ENCODE data around the gene KIF7.
"Not testable (repeated sequence)": the region's sequence is repeated elsewhere in the genome, so short reads cannot be mapped to it uniquely, and the experiment has no call there.

Gene KIF7

GRCh38 chr15:89654847-89655805, at the start of gene KIF7:
TSS of gene KIF7 (minus strand) at chr15:89655467. CDS start at chr15:89652930, 2,537 bp downstream.
- DNase-seq, result no peak

DNA sequence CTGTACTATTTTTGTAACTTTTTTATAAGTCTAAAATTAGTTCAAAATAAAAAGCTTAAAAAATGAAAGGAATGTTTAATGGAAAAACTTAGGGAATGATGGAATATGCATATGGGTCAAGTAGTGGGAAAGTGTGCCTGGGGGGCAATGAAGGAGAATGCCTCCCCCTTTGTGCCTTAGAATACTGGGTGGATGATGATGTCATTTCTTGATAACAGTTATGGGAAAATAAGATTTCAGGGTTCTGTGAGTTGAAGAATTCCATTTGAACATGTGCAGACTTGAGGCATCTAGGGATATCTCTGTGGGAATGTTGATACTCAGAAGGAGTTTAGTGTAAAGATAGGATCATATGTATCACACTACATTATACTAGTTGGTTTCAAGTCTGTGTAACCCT, 49.1 kb upstream of the KIF7 start:
- no peak for DNase-seq

- no peak for DNase-seq
These were observed 39.9 kb upstream of the KIF7 start for GRCh38 chr15:89695198-89695597.

DNA sequence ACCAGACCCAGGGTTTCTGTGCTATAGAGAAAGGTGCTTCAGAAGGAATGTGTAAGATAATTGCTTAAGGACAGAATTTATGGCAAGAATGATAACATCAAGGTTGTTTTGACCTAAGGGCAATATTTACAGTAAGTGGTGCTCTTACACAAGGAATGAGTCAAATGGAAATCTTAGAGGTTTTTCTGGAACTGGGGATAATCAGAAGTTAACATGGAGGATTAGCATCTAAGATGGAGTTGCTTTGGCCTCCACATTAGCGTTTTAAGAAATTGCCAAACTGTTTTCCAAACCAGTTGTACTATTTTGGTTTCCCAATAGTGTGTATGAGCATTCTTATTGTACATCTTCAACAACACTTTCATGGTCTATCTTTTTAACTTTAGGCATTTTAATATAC, 38.4 kb upstream of the KIF7 start:
- DNase-seq, result no peak

DNA sequence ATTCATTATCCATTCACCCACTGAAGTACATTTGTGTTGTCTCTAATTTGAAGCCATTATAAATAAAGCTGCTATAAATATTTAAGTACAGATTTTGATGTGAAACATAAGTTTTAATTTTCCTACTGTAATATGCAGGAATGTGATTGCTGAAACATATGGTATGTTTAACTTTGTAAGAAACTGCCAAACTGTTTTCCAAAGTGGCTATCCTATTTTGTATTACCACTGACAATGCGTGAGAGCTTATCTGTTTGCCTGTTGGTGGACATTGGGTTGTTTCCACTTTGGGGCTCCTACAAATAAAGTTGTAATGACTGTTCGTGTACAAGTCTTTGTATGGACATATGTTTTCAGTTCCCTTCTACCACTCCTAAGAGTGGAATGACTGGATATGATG, 37.8 kb upstream of the KIF7 start:
- DNase-seq, result no peak

- peak; percentile 69 for DNase-seq
These were observed 35.3 kb upstream of the KIF7 start, which contains the start of the genes PEX11A and WDR93 for GRCh38 chr15:89690276-89691218. TSS of gene PEX11A (minus strand) at chr15:89690754. CDS start at chr15:89690632, 122 bp downstream. TSS of gene WDR93 (plus strand) at chr15:89690811. CDS start at chr15:89701747, 10,936 bp downstream.

GRCh38 chr15:89689930-89690275, 34.6 kb upstream of the KIF7 start:
- not testable (repeated sequence) for DNase-seq

GRCh38 chr15:89686522-89686921, 31.3 kb upstream of the KIF7 start:
- DNase-seq, result no peak

GRCh38 chr15:89685995-89686394, 30.7 kb upstream of the KIF7 start:
- DNase-seq, result no peak

GRCh38 chr15:89681146-89681545, 25.9 kb upstream of the KIF7 start:
- no peak for DNase-seq

GRCh38 chr15:89680282-89680873, 25.1 kb upstream of the KIF7 start:
- no peak for DNase-seq

DNA sequence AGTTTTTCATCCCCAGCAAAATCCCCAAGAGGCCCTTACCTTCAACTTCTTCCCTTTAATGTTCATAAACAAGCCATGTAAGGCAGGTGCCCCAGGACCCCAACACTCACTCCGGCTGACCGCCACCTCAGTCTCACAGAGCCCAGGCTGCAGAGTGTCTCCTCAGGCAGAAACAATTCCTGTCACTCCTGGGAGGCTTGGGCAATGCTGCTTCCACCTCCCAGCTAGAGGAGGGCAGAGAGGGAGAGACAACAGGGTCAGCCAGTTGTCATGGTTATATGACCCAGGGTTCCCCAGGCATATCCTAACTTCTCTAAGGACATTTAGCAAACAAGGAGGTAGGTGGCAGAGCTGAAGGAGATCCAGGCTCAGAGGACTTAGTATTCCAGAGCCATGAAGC, 23.9 kb upstream of the KIF7 start, which contains the start of gene PLIN1:
TSS of gene PLIN1 (minus strand) at position 156 of the 400 bp plus-strand sequence. CDS start 1,878 bp downstream, outside the sequence.
- DNase-seq, result no peak

GRCh38 chr15:89677381-89677780, 22.1 kb upstream of the KIF7 start:
- DNase-seq, result no peak

DNA sequence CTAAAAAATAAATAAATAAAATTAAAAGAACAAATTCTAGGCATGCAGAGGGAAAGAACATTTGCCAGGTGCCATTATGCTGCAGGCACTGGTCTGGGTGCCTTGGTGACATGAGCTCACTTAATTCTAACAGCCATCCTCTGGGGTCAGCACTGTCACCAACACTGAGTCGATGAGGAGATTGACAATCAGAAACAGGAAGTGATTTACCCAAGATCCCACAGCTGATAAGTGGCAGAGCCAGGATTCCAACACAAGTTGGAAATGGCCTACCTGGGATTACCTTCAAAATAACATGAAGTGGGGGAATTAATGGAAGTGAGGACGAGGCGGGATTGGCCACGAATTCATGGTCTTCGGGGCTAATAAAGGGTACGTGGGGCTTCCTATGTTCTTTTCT, 20.3 kb upstream of the KIF7 start:
- no peak for DNase-seq

DNA sequence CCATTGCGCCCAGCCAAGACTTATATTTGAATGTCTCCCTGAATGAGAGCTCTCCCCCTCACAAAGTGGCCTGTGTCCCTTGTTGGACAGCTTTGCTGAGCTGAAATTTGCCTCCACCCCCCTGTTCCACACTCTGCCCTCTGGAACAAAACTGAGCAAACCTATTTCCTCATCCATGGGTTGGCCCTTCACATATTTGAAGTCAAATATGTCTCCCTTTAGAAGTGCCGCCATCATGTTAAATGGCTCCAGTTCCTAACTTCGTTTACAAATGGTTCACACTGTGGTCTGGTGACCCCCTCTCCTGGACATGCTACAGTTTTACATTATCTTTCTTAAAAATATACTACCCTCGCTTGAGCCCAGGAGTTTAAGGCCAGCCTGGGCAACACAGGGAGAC, 19.3 kb upstream of the KIF7 start:
- no peak for DNase-seq

DNA sequence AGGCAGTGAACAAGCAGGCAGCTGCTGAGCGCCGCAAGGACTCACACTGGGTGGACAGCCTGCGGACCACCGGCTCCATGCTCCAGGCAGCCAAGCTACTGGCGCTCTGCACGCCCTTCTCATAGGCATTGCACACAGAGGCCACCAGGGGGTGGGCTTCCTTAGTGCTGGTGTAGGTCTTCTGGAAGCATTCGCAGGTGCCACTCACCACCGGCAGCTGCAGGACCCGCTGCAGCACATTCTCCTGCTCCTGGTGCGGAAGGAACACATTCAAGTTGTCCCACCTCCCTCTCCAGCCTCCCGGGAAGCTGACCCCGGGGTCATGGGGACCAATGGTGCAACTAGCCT, 17.9 kb upstream of the KIF7 start:
- DNase-seq, result no peak

DNA sequence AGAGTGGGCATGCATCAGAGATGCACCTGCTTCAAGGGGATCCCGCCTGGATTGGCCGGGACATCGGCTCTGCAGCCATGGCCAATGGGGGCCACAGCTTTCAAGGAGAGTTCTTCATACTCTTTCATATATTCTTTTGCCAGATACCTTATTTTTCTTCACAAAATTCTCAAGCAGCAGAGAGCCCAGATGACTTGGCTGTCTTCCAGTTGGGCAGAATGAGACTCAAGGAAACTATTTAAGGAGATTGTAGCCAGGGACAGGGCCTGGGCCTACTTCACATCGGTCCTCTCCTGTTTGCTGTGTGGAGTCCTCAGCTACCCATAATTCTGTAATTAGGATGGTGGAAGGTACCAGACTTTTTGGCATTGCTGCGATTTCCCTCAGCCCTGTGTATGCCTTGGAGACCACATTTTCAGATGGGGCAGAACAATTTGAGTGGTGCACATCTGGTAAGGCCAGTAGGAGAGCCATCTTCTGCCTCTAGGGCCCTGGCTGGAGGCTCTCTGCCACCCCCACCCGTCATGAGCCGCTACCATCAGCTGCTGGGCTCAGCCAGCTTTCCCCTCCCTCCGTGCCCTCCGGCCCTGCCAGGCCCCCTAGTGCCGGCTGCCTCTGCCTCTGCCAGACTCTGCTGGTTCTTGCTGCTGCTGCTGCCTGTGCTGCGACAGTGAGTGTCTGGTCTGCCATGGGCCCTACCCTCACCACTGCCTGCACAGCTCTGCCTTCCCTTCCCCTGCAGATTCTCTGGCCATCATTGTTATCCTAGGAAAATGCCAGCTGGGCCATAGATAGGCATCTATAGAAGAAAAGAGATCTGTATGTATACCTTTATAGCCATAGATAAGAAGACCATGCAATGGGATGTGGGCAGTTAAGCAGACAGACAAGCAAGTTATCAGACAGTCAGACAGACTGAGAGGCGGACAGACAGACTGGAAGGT, 17.2 kb upstream of the KIF7 start:
- no peak for DNase-seq

DNA sequence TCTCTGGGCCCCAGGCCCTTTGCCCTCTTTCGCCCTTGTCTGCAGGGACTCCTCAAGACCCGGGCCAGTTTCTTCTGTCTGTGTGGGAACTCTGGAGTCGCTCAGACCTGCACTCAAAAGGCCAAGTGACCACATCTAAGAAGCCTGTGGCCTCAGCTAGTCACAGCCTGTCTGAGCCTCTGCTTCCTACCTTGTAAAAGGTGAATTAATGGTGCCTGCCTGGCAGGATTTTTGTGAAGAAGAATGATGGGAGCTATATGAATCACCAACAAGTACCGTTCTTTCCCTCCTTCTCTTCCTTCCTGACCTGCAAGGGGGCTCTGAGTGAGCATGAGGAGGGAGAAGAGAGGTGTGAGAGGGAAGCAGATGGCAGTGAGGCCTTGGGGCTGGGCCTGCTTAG, 16.4 kb upstream of the KIF7 start:
- no peak for DNase-seq

DNA sequence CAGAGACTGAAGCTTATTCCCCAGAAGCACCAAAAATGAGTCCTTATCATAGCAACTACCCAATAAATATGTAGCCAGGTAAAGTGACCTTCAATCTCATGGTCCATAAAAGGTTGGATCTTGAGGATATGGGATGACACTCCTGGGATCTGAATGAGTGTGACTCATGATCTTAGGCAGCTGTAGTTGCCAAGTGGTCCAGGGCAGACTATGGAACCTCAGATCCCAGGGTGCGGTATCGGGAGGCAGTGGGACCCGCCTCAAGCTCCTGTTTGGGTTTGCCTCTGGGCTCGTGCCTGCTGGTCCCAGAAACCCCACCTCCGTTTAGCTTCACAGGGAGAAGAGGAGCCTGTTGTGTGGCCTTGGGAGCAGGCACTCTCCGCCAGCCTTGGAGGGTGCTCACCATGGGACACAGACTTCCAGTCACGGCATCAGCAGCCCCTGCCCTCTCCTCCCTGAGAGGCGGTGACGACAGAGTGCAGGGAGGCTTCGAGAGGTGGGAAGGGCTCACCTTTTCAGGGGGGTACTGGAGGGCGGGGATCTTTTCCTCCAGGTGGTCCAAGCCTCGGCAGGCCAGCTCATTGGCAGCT, 15.8 kb upstream of the KIF7 start:
- no peak for DNase-seq

- no peak for DNase-seq
These were observed 14.7 kb upstream of the KIF7 start for GRCh38 chr15:89669941-89670340.

- no peak for DNase-seq
These were observed 14.1 kb upstream of the KIF7 start for GRCh38 chr15:89669309-89669865.
